Duodenal mucosa (tissue), 2 donors: ENCODE measurements around the gene SFMBT1.

Experiments
- H3K27ac ChIP-seq: one replicate; pipeline ENCODE4 v1.7.0; 2013; ENCODE audit warnings: low read depth, low read length
- H3K27me3 ChIP-seq, 2 donors: one replicate each; pipeline ENCODE4 v1.7.0; 2013; ENCODE audit warnings: low read length in 2 of 2, control low read depth in 1 of 2; ENCODE audit not compliant: insufficient read depth in 2 of 2, control insufficient read depth in 1 of 2
- H3K36me3 ChIP-seq, 2 donors: one replicate each; pipeline ENCODE4 v1.7.0; 2013; ENCODE audit warnings: low read length in 2 of 2, control low read depth in 1 of 2; ENCODE audit not compliant: insufficient read depth in 2 of 2, control insufficient read depth in 1 of 2
- H3K4me1 ChIP-seq, 2 donors: one replicate each; pipeline ENCODE4 v1.7.0; 2013; ENCODE audit warnings: low read length in 2 of 2, control low read depth in 1 of 2; ENCODE audit not compliant: insufficient read depth in 2 of 2, control insufficient read depth in 1 of 2
- H3K4me3 ChIP-seq, 2 donors: one replicate each; pipeline ENCODE4 v1.7.0; 2013; ENCODE audit warnings: low read length in 2 of 2, low read depth in 1 of 2
- H3K9ac ChIP-seq, 2 donors: one replicate each; pipeline ENCODE4 v1.7.0; 2013; ENCODE audit warnings: low read length in 2 of 2, low read depth in 1 of 2
- H3K9me3 ChIP-seq, 2 donors: one replicate each; pipeline ENCODE4 v1.7.0; 2013; ENCODE audit warnings: low read length in 2 of 2, control low read depth in 1 of 2; ENCODE audit not compliant: control insufficient read depth in 1 of 2

SFMBT1 gene

GRCh38 chr3:53045518-53046170 is at the start of gene SFMBT1:
Gene SFMBT1, minus strand, starts transcription at chr3:53046073. Its CDS starts 76,945 bp downstream, at chr3:52969128.
- H3K36me3 ChIP-seq = no peaks in the 10 kb centered on the region
- peaks cover 8 to 13% of the 10 kb centered on the region in 2 donors for H3K4me1 ChIP-seq
- H3K27me3 ChIP-seq = no peaks in the 10 kb centered on the region
- H3K27ac ChIP-seq = peak within 1 kb of the TSS; percentile 73
- no peaks in the 10 kb centered on the region for H3K9me3 ChIP-seq
- peak within 1 kb of the TSS; percentile 83 to 84 for H3K4me3 ChIP-seq
- H3K9ac ChIP-seq = peak within 1 kb of the TSS; percentile 81 to 90

- Histone ChIP-seq H3K27ac (no peak overlapping the region), H3K27me3 (no peaks in the 10 kb centered on the region), H3K9ac (no peak overlapping the region), H3K4me3 (no peak overlapping the region), H3K36me3 (peaks cover 11 to 44% of the 10 kb centered on the region in 2 donors), H3K4me1 (no peaks in the 10 kb centered on the region), H3K9me3 (no peaks in the 10 kb centered on the region)
These were observed 47.1 kb upstream of the SFMBT1 start for GRCh38 chr3:53092942-53093341.

GRCh38 chr3:53092216-53092615 is 46.3 kb upstream of the SFMBT1 start:
- Histone ChIP-seq H3K9me3 (no peaks in the 10 kb centered on the region), H3K9ac (no peak overlapping the region), H3K27me3 (no peaks in the 10 kb centered on the region), H3K27ac (no peak overlapping the region), H3K4me1 (no peaks in the 10 kb centered on the region), H3K4me3 (no peak overlapping the region), H3K36me3 (peaks cover 11 to 37% of the 10 kb centered on the region in 2 donors)

GRCh38 chr3:53091011-53091410 is 45.1 kb upstream of the SFMBT1 start:
- no peak overlapping the region for H3K4me3 ChIP-seq
- H3K9me3 ChIP-seq = no peaks in the 10 kb centered on the region
- no peak overlapping the region for H3K9ac ChIP-seq
- peaks cover 11 to 35% of the 10 kb centered on the region in 2 donors for H3K36me3 ChIP-seq
- no peaks in the 10 kb centered on the region for H3K27me3 ChIP-seq
- H3K27ac ChIP-seq = no peak overlapping the region
- no peaks in the 10 kb centered on the region for H3K4me1 ChIP-seq

- H3K9ac ChIP-seq = no peak overlapping the region
- no peaks in the 10 kb centered on the region for H3K4me1 ChIP-seq
- peaks cover 14 to 39% of the 10 kb centered on the region in 2 donors for H3K36me3 ChIP-seq
- no peak overlapping the region for H3K27ac ChIP-seq
- no peak overlapping the region for H3K4me3 ChIP-seq
- no peaks in the 10 kb centered on the region for H3K27me3 ChIP-seq
- H3K9me3 ChIP-seq = no peaks in the 10 kb centered on the region
These were observed 43.6 kb upstream of the SFMBT1 start for GRCh38 chr3:53089511-53089910.

GRCh38 chr3:53085476-53085875 is 39.6 kb upstream of the SFMBT1 start:
- Histone ChIP-seq H3K27me3 (no peaks in the 10 kb centered on the region), H3K9me3 (no peaks in the 10 kb centered on the region), H3K4me3 (no peak overlapping the region), H3K9ac (no peak overlapping the region), H3K27ac (no peak overlapping the region), H3K36me3 (peaks cover 3 to 21% of the 10 kb centered on the region in 2 donors), H3K4me1 (no peaks in the 10 kb centered on the region)

- no peak overlapping the region for H3K27ac ChIP-seq
- H3K36me3 ChIP-seq = peaks cover 3 to 11% of the 10 kb centered on the region in 2 donors
- H3K27me3 ChIP-seq = no peaks in the 10 kb centered on the region
- H3K4me3 ChIP-seq = no peak overlapping the region
- no peaks in the 10 kb centered on the region for H3K9me3 ChIP-seq
- H3K4me1 ChIP-seq = no peaks in the 10 kb centered on the region
- H3K9ac ChIP-seq = no peak overlapping the region
These were observed 38.6 kb upstream of the SFMBT1 start for GRCh38 chr3:53084310-53085001.

- Histone ChIP-seq H3K4me1 (no peaks in the 10 kb centered on the region), H3K36me3 (peaks cover 3 to 8% of the 10 kb centered on the region in 2 donors), H3K27me3 (no peaks in the 10 kb centered on the region), H3K9me3 (no peaks in the 10 kb centered on the region), H3K9ac (no peak overlapping the region), H3K27ac (no peak overlapping the region), H3K4me3 (no peak overlapping the region)
These were observed 38.1 kb upstream of the SFMBT1 start for GRCh38 chr3:53083949-53084309.

- Histone ChIP-seq H3K9ac (no peak overlapping the region), H3K4me1 (no peaks in the 10 kb centered on the region), H3K36me3 (peaks cover 3 to 8% of the 10 kb centered on the region in 2 donors), H3K27ac (no peak overlapping the region), H3K4me3 (no peak overlapping the region), H3K9me3 (no peaks in the 10 kb centered on the region), H3K27me3 (no peaks in the 10 kb centered on the region)
These were observed 37.6 kb upstream of the SFMBT1 start for GRCh38 chr3:53083521-53083920.

GRCh38 chr3:53082736-53083135 is 36.9 kb upstream of the SFMBT1 start:
- Histone ChIP-seq H3K27ac (no peak overlapping the region), H3K4me1 (no peaks in the 10 kb centered on the region), H3K9ac (no peak overlapping the region), H3K9me3 (no peaks in the 10 kb centered on the region), H3K27me3 (no peaks in the 10 kb centered on the region), H3K4me3 (no peak overlapping the region), H3K36me3 (peaks cover 3 to 8% of the 10 kb centered on the region in 2 donors)
